GM12875 (cell line): ENCODE data around the gene ERICH2.

Source experiments
- H3K4me3 ChIP-seq: one replicate; pipeline ENCODE4 v1.5.1; 2011; ENCODE audit warnings: low read depth, low read length, control low read depth
- TF ChIP-seq, protein P1 (sequence below): IDR thresholded peaks from 2 replicates; pipeline ENCODE4 v1.5.1; 2011; ENCODE audit warnings: low read depth, mild to moderate bottlenecking, control low read depth, inconsistent platforms, low read length, moderate library complexity, borderline replicate concordance; ENCODE audit not compliant: insufficient read depth

Gene ERICH2

DNA sequence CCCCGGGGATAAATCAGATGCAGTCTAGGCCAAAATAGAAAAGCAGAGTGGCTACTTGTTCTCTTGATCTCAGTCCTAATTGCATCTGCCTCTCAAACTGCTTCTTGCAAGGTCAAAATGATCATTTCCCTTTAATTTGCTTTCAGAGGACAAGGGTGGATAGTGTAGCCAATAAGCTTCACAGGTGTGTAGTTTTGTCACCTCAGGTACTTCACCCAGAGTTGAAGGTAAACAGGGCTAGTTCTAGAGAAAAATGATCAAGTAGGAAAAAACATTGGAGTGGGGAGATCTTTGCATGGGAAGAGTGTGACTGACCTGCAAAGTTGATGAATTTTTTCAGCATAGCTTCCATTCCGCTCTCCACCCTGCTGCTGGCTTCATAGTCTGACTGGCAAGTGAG, 8.7 kb downstream of the ERICH2 start:
- TF ChIP-seq, protein P1, sequence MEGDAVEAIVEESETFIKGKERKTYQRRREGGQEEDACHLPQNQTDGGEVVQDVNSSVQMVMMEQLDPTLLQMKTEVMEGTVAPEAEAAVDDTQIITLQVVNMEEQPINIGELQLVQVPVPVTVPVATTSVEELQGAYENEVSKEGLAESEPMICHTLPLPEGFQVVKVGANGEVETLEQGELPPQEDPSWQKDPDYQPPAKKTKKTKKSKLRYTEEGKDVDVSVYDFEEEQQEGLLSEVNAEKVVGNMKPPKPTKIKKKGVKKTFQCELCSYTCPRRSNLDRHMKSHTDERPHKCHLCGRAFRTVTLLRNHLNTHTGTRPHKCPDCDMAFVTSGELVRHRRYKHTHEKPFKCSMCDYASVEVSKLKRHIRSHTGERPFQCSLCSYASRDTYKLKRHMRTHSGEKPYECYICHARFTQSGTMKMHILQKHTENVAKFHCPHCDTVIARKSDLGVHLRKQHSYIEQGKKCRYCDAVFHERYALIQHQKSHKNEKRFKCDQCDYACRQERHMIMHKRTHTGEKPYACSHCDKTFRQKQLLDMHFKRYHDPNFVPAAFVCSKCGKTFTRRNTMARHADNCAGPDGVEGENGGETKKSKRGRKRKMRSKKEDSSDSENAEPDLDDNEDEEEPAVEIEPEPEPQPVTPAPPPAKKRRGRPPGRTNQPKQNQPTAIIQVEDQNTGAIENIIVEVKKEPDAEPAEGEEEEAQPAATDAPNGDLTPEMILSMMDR: no peak
- no peak overlapping the region for H3K4me3 ChIP-seq

DNA sequence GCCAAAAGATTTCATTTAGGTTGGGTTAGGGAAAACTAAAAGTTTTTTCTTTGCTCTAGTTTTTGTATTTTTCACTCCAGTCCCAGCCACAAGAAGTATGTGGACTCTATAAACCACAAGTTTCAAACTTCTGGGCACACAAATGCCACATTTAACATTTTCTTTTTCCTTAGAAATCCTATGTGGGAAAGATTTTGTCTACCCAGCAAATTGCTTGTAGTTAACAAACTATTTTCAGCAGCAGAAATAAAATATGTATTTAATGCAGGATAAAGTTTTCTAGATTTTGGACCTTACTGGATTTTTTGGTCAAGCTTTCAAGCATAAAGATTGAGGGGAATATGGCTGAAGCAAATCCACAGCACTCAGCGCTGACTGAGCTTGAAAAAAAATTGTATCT, 9.1 kb downstream of the ERICH2 start:
- no peak overlapping the region for H3K4me3 ChIP-seq
- TF ChIP-seq, protein P1: no peak

DNA sequence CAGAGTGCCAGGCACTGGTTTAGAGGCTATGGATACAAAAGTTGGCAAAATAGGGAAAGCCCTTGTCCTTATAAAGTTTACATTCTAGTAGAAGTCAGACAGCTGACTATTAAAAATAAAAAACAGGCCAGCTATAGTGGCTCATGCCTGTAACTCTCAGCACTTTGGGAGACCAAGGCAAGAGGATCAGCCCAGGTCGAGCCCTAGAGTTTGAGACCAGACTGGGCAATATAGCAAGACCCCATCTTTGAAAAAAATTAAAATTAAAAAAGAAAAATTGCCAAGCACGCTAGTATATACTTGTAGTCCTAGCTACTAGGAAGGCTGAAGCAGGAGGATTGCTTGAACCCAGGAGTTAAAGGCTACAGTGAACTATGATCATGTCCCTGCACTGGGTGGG, 12.5 kb downstream of the ERICH2 start:
- TF ChIP-seq, protein P1: no peak
- H3K4me3 ChIP-seq: no peak overlapping the region

DNA sequence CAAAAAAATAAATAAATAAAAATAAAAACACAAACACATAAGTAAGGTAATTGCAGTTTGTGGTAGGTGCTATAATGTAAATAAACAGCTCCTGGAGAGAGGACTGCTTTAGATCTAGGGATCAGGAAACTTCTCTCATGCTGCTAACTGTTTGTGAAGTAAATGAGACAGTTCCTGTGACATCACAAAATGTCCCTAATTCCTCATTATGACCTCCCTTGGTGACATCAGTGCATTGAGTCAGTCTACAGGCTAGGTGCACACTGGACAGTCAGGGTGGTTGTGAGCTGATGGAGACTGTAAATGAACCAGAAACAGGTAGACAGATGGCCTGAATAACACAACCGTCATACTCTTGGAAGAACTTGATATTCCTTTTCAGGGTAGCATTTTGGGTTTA, 13.4 kb downstream of the ERICH2 start:
- no peak overlapping the region for H3K4me3 ChIP-seq
- TF ChIP-seq, protein P1: no peak

DNA sequence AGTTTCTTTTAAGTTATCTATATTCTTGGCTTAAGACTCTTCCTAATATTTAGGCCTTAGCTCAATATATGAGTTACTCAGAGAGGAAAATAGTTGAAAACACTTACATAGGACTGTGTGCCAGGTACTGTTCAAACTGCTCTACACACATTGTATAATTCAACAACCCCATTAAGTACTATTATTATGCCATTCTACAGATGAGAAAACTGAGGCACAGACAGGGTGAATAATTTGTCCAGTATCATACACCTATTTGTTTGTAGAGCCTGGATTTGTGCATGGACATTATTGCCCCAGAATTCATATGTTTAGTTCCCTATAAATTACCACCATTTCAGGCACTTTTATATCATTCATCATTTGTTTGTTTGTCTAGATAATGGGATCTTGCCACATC, 28.8 kb downstream of the ERICH2 start:
- no peak overlapping the region for H3K4me3 ChIP-seq
- TF ChIP-seq, protein P1: no peak

DNA sequence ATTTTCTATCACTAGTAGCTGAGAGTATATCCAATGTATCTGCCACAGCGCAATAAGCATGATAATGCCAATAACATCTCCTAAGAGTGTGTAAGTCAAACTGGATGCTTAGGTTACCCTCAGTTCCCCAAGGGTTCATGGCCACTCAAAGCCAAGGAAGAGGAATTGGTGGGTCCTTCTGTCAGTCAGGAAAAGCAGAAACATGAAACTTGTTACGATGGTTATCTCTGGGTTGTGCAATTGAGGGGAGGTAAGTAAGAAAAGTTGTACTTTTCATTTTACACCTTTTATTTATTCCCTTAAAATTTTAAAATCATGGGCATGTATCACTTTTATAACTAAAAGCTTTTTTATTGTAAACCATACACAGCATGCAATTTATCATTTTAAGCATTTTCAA, 36.4 kb downstream of the ERICH2 start:
- TF ChIP-seq, protein P1: no peak
- H3K4me3 ChIP-seq: no peak overlapping the region

DNA sequence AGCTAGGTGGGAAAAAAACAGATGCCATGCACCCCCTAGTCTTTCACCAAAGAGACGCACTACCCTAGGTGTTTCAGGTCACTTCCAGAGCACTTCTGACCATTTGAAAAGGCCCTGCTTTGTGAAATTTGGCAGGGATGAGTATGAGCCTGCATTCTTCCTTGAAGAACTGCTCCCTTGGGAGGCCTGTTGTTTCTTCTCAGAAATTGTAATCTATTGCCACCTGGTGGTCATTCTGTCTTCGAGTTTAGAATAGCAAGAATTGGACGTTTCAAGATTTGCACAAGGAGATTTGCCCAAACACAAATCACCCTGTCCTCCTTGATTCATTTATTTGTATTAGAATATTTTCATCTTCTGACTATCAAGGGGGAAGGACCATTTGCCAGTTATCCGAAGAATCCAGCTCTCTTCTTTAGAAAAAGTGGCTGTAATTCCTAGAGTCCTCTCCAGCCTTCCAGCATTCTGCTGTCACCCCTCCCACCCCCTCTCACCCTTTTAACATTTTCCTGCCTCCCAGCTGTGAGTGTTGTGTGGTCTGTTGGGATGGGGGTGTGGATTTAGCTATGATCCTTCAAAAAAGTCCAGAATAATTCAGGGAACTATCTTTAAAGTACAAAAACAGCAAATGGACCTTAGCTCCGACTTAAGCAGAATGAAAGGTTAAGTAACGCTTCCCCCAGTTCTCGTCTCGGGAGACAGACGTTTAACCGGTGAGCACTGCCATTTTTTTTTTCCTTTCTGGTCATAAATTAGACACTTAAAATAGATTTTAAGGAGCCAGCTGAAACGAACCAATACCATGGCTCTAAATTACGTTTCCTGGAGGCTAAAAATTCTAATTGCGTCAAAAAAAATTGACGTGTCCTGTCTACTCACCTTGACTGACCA, 42.8 kb downstream of the ERICH2 start:
- no peak overlapping the region for H3K4me3 ChIP-seq
- TF ChIP-seq, protein P1: peak; percentile 47
